HT-29 (cell line): ENCODE results near the gene CADM2. TPM values are rescaled to one million over a fixed set of nuclear protein-coding genes. Genes with fewer than 3 reads are reported as not detected.

Experiments used
- DNase-seq: peaks from one replicate; pipeline ENCODE4 v3.0.0-alpha.2; 2015; ENCODE audit warnings: low spot score
- total RNA-seq: library from RNA; depleted of rRNA; stranded (reverse); fragments of >200 nt; shearing (Covaris generic); gene quantifications from 2 replicates; pipeline ENCODE4 v1.2.3, GENCODE V29; 2014

CADM2 gene
- total RNA-seq, 1 experiment from 2014 or later: not detected

- no peak for DNase-seq
Measured at GRCh38 chr3:85313380-85313779, 354.6 kb downstream of the CADM2 start.

DNA sequence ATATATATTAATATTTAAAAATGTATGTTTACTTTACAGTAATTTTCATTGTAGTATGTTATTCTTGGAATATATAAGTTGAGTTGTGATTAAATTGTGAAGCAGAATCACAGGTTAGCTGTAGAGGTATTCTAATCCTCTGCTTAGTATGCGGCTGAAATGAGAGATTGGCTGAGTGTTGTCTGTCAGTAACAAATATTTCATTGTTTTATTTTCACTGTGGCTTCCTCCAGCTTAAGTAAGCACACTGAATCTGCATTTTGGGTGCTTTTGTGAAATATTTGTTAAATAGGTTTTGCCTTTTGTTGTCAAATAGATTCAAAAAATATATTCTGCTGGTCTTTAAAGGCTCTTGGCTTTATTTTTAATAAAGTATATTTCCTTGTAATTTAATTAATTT is 357.5 kb downstream of the CADM2 start:
- DNase-seq: no peak

DNA sequence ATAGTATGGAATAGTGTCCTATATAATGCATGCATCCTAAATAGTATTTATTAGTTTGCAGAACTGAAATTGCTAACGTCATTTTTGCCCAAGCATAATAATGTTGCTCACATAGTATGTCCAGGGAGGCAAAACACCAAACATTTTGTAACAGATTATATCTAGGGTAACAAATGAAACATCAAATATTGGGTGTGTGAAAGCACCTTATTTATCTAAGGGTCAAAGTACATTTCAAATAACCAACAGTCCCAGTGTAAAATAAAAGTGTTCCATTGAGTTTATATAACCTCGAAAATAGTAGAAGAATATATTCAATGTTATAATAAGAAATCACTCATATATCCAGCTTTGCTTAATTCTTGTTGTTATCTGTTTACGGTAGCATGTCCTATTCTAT is 363.1 kb downstream of the CADM2 start:
- no peak for DNase-seq

- no peak for DNase-seq
Measured at GRCh38 chr3:85330071-85330470, 371.3 kb downstream of the CADM2 start.

DNA sequence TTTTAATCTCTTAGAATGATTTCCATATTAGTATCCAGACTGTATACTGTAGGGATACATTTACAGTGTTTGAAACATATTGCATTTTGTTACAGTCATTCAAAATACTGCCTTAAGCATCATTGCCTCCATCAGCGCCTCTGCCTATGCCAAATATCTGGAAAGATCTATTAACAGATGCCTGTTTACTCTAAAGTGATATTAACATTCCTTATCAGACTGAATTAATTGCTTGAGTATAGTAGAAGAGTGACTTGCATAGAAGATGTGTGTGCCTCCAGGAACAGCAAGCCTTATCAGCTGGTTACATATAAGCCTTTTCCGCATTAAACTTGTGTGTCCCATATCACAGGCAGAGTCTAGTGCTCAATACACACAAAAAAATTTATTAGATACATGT is 379.1 kb downstream of the CADM2 start:
- no peak for DNase-seq

- peak; percentile 5 for DNase-seq
Measured at GRCh38 chr3:85342915-85343314, 384.1 kb downstream of the CADM2 start.

DNA sequence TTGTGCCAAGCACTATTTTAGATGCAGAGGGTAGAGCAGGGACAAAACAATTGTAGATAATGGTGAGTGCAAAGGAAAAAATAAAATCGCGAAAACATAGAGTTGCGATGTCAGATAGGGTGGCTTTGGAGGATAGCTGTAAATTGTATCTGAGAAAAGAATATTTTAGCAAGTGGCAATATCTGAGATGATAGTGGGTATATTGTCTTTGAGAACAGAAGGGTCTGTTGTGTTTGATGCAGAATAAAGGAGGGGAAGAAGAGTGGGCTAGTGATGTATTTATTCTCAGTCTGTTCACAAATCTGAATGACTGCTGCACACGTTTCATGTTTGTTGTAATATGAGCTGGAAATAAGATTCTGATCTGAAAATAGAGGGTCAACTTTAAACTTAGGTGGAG is 396.8 kb downstream of the CADM2 start:
- no peak for DNase-seq

DNA sequence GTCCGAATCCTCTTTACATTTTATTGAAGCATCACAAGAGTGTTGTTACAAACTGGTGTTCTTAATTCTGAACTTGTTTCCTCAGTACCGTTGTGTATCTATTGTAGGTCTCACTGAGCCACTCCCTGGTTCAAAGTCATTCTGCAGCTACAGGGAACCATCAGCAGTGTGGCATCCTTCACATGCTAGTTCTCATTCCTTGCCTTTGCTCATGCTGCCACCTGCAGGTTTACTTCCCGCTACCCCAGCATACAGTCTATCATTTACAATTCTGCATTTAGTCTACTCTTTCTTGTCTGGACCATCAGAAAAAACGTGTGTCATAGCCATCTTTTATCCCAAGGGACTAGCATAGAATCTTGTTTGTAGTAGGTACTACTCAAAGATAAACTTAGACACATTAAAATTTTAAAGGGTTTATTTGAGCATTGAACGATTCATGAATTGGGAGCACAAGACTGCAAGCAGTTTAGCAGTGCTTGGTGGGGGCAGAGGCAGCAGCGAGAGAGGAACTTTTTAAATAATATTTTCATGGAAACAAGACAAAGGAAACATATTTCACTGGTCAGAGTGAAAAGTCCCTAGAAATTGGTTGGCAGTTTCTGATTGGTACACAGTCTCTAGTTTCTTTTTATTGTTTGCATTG is 402.1 kb downstream of the CADM2 start:
- peak; percentile 22 for DNase-seq

- DNase-seq: no peak
Measured at GRCh38 chr3:85364296-85364909, 405.6 kb downstream of the CADM2 start.

DNA sequence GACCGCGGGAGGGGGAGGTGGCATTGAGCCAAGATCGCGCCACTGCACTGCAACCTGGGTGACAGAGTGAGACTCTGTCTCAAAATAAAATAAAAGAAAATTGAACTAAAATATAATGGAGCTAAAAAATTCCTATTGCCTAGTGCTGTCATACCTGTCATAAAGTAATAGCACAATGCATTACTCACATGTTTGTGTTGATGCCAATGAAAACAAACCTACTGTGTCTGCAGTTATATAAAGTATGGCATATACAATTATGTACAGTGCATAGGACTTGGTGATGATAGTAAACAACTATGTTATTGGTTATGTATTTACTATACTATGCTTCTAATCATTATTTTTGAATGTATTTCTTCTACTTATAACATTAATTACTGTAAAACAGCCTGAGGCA is 411.6 kb downstream of the CADM2 start:
- no peak for DNase-seq

GRCh38 chr3:85376131-85376530 is 417.3 kb downstream of the CADM2 start:
- no peak for DNase-seq

DNA sequence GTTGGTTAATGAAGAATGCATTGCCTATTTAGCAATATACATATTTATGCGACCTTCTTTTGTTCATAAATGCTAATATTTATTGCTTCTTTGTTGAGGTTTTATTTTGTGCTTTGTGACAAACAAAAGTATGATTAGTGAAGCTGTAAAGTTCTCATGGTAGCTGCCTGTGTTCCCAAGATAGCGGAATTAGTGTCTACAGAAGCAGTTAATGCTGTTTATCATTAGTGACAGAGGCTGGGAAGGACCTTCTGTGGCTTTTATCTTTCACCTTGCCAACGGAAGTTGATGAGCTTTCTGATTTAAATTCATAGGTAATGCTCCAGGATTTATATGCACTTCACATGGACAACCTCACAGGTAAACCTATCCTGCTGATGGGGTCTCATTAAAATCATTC is 418.3 kb downstream of the CADM2 start:
- no peak for DNase-seq

DNA sequence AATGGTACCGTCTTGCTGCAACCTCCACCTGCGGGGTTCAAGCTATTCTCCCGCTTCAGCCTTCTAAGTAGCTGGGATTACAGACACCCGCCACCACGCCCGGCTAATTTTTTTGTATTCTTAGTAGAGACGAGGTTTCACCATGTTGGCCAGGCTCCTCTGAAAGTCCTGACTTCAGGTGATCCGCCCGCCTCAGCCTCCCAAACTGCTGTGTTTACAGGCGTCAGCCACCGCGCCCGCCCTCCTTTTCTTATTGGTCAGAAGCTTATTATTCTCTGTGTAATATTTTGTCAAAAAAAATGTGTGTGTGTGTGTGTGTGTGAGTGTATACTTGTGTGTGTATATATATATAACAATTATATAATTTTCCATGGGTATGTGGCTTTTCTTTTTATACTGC is 425.6 kb downstream of the CADM2 start:
- no peak for DNase-seq

- DNase-seq: no peak
Measured at GRCh38 chr3:85387913-85388505, 429.2 kb downstream of the CADM2 start.

GRCh38 chr3:85394424-85394823 is 435.6 kb downstream of the CADM2 start:
- no peak for DNase-seq

GRCh38 chr3:85397434-85397833 is 438.6 kb downstream of the CADM2 start:
- no peak for DNase-seq

- DNase-seq: no peak
Measured at GRCh38 chr3:85426121-85426520, 467.3 kb downstream of the CADM2 start.

- DNase-seq: no peak
Measured at GRCh38 chr3:85427467-85427866, 468.7 kb downstream of the CADM2 start.

DNA sequence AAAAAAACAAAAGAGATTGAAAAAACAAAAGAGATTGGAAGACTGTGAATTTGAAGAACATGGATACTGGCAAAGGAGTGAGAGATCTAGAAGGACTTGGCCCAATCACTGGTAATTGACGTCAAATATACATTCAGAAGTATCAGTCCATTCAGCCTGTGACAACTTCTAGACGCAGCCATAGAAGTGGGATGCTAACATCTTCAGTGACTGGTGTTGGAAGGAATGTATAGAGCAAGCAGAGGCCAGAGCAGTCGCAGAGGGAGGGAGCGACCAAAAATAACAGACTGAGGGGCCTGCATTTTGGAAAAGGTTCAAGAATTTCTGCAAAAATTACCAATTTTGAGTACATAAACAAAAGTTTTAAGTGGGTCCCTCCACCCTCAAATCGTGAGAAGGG is 473.3 kb downstream of the CADM2 start:
- no peak for DNase-seq

DNA sequence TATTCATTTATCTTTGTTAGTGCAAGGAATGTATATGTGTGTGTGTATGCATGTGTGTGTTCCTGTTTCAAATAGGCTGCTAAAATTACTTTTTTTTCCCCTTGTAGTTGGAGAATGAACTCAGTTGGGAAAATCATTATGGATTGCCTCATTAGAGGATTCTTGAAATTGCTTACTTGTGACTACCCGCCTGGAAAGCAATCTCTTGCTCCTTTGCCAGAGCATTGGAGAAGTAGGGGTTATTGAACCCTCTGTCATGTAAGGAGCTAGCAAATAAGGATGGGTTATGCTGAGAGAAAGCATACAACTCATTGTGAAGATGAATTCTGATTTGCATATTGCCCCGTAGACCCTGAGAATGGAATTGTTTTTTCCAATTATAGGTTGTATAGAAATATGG is 474.5 kb downstream of the CADM2 start:
- no peak for DNase-seq

DNA sequence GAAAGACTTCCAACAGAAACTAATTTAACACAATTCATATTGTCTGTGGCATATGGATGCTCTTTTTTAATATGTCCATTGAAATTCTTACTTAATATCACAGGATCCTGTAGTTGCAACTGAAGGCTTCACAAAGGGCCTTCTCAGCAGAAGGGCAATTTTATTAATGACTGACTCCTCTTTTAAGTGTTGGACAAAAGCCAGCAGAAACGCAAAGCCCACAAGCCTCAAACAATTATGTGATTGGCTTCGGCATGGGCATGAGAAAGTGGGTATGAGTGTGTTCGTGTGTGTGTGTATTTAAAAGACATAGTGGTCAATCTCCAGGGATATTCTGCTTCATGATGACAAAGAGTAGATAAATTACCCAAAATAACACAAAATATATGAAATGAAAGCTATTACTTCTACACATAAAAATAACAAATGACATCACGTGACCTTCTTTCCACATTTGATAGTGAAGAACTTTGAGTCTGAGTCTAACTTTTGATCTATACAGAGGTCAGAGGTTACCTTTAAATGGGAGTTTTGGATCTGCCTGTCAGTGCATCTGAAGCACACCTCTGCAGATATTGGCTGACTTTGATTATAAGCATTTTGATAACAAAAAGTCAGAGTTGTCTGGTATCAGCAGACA is 496.9 kb downstream of the CADM2 start:
- DNase-seq: no peak

- no peak for DNase-seq
Measured at GRCh38 chr3:85474241-85474640, 515.5 kb downstream of the CADM2 start.

- no peak for DNase-seq
Measured at GRCh38 chr3:85475346-85475745, 516.6 kb downstream of the CADM2 start.
